ENCODE measurements around the gene POLQ. TPM values are rescaled to one million over a fixed set of nuclear protein-coding genes. Genes with fewer than 3 reads are reported as not detected.

POLQ gene
- total and polyA plus RNA-seq, 9 of the 15 experiments (the other 6 are each of a cell fraction or from before 2014, with no cell fraction given), result 1.5 to 19.0 (median 8.8) TPM

DNA sequence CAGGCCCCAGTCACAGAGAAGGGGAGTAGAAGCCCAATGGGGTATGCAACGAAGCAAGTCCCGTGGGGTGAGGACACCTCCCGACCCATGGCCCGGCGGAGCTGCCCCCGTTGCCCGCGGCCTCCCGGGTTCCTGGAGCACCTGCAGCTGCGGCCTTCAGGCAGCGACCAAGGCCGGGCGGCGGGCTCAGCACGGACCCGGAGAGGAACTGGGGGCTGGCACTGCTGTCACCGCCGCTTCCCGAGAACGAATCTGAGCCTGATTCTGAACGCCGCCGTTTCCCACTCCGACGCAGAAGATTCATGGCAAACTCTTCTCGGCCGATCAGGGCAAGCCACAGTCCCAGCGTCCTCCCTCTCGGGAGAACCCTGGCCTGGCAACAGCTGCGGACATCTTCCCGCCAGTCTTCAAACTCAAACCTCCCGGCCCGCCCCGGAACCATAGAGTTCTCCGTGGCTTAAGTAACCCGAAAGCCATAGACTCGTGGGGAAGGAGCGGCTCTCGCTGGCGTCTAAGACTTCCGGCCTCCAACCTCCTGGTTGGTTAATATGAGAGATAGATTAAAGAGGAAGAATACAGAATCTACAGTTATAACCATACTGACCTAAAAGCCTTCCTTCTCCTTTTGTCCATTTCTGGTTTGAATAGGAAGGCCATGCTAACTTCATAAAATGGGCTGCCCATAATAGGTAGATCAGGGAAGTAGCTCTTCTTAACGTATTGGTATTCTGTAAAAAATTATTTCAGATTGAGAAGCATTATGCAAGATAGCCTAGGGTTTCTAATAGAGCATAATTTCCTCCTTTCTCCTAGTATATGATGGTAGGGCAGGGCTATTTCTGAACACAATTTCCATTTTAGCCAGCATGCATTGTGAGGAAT is at the start of gene POLQ (continued):
- TF ChIP-seq, protein P1, sequence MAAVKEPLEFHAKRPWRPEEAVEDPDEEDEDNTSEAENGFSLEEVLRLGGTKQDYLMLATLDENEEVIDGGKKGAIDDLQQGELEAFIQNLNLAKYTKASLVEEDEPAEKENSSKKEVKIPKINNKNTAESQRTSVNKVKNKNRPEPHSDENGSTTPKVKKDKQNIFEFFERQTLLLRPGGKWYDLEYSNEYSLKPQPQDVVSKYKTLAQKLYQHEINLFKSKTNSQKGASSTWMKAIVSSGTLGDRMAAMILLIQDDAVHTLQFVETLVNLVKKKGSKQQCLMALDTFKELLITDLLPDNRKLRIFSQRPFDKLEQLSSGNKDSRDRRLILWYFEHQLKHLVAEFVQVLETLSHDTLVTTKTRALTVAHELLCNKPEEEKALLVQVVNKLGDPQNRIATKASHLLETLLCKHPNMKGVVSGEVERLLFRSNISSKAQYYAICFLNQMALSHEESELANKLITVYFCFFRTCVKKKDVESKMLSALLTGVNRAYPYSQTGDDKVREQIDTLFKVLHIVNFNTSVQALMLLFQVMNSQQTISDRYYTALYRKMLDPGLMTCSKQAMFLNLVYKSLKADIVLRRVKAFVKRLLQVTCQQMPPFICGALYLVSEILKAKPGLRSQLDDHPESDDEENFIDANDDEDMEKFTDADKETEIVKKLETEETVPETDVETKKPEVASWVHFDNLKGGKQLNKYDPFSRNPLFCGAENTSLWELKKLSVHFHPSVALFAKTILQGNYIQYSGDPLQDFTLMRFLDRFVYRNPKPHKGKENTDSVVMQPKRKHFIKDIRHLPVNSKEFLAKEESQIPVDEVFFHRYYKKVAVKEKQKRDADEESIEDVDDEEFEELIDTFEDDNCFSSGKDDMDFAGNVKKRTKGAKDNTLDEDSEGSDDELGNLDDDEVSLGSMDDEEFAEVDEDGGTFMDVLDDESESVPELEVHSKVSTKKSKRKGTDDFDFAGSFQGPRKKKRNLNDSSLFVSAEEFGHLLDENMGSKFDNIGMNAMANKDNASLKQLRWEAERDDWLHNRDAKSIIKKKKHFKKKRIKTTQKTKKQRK (IDR thresholded peaks at IDR 0.05; ENCODE audit: borderline replicate concordance, low read depth, low read length), result no peak
- TF ChIP-seq ZZZ3 (IDR thresholded peaks at IDR 0.05) (no peak), SP2 (IDR thresholded peaks at IDR 0.05; ENCODE audit: extremely low read depth, low read depth, low read length, poor library complexity, severe bottlenecking) (peak; percentile 98), EP400 (IDR thresholded peaks at IDR 0.05) (peak; percentile 80), SRSF1 (IDR thresholded peaks at IDR 0.05; ENCODE audit: low read depth, low read length) (no peak), NR2C1 (IDR thresholded peaks at IDR 0.05) (0 out of 2 replicates have a peak, but pooled peaks have one; percentile 21), NR2C1 (tag; IDR thresholded peaks at IDR 0.05) (no peak), THRAP3 (IDR thresholded peaks at IDR 0.05; ENCODE audit: borderline replicate concordance) (no peak), TAF9B (IDR thresholded peaks at IDR 0.05; ENCODE audit: partially characterized antibody) (peak; percentile 52), ZBTB7A (IDR thresholded peaks at IDR 0.05; ENCODE audit: borderline replicate concordance, control insufficient read depth, low read depth, low read length) (no peak), CC2D1A (IDR thresholded peaks at IDR 0.05) (no peak), RFX1 (IDR thresholded peaks at IDR 0.05) (no peak), JUN (IDR thresholded peaks at IDR 0.05; ENCODE audit: borderline replicate concordance, low read depth, low read length) (no peak), JUN (CRISPR knock-in tag; IDR thresholded peaks at IDR 0.05; ENCODE audit: borderline replicate concordance) (no peak)
- TF ChIP-seq, protein P2, sequence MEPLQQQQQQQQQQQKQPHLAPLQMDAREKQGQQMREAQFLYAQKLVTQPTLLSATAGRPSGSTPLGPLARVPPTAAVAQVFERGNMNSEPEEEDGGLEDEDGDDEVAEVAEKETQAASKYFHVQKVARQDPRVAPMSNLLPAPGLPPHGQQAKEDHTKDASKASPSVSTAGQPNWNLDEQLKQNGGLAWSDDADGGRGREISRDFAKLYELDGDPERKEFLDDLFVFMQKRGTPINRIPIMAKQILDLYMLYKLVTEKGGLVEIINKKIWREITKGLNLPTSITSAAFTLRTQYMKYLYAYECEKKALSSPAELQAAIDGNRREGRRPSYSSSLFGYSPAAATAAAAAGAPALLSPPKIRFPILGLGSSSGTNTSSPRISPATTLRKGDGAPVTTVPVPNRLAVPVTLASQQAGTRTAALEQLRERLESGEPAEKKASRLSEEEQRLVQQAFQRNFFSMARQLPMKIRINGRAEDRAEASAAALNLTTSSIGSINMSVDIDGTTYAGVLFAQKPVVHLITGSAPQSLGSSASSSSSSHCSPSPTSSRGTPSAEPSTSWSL (CRISPR knock-in tag; IDR thresholded peaks at IDR 0.05; ENCODE audit: borderline replicate concordance), result no peak
- TF ChIP-seq, protein P3, sequence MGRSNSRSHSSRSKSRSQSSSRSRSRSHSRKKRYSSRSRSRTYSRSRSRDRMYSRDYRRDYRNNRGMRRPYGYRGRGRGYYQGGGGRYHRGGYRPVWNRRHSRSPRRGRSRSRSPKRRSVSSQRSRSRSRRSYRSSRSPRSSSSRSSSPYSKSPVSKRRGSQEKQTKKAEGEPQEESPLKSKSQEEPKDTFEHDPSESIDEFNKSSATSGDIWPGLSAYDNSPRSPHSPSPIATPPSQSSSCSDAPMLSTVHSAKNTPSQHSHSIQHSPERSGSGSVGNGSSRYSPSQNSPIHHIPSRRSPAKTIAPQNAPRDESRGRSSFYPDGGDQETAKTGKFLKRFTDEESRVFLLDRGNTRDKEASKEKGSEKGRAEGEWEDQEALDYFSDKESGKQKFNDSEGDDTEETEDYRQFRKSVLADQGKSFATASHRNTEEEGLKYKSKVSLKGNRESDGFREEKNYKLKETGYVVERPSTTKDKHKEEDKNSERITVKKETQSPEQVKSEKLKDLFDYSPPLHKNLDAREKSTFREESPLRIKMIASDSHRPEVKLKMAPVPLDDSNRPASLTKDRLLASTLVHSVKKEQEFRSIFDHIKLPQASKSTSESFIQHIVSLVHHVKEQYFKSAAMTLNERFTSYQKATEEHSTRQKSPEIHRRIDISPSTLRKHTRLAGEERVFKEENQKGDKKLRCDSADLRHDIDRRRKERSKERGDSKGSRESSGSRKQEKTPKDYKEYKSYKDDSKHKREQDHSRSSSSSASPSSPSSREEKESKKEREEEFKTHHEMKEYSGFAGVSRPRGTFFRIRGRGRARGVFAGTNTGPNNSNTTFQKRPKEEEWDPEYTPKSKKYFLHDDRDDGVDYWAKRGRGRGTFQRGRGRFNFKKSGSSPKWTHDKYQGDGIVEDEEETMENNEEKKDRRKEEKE (IDR thresholded peaks at IDR 0.05; ENCODE audit: borderline replicate concordance in 1 of 2, control insufficient read depth in 1 of 2, low read depth in 2 of 2, low read length in 1 of 2), result peak in 1 of 2 experiments; percentile 60; a peak in 1 of 4 replicates
- TF ChIP-seq, protein P4, sequence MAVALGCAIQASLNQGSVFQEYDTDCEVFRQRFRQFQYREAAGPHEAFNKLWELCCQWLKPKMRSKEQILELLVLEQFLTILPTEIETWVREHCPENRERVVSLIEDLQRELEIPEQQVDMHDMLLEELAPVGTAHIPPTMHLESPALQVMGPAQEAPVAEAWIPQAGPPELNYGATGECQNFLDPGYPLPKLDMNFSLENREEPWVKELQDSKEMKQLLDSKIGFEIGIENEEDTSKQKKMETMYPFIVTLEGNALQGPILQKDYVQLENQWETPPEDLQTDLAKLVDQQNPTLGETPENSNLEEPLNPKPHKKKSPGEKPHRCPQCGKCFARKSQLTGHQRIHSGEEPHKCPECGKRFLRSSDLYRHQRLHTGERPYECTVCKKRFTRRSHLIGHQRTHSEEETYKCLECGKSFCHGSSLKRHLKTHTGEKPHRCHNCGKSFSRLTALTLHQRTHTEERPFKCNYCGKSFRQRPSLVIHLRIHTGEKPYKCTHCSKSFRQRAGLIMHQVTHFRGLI (CRISPR knock-in tag; IDR thresholded peaks at IDR 0.05), result no peak
